Fibroblast of upper back skin (primary cell): Measurements from ENCODE around the gene LDB3.
"Not testable (repeated sequence)": the region's sequence is repeated elsewhere in the genome, so short reads cannot be mapped to it uniquely, and the experiment has no call there.

Experiments used
- DNase-seq: peaks from one replicate; pipeline ENCODE4 v3.0.0-alpha.2; 2013

LDB3 gene

GRCh38 chr10:86668297-86669165 lies at the start of gene LDB3:
TSS of gene LDB3 (plus strand) at chr10:86668511. CDS start at chr10:86668692, 181 bp downstream.
- DNase-seq: peak; percentile 58

GRCh38 chr10:86628311-86628710 lies 40.0 kb upstream of the LDB3 start:
- no peak for DNase-seq

DNA sequence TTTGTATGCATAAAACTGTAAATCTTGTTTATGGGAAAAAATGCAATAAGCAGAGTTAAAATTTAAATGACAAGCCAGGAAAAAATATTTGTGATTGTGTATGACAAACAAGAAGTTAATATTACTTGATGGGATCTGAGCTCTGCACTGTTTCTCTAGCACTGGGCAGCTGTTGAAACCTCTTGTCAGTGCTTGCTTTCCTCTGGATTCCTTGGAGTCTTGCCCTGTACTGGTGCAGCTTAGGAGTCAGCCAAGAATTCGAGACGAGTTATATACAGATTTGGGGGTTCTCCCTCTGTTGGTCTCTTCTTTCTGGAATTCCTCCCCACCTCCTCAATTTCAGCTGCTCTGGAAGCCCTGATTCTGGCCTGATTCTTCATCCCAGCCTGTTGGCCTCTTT lies 38.2 kb upstream of the LDB3 start:
- peak; percentile 36 for DNase-seq

GRCh38 chr10:86632009-86632800 lies 36.1 kb upstream of the LDB3 start:
- peak; percentile 19 for DNase-seq

- no peak for DNase-seq
These were observed 35.4 kb upstream of the LDB3 start for GRCh38 chr10:86632951-86633350.

GRCh38 chr10:86635402-86635801 lies 32.9 kb upstream of the LDB3 start:
- DNase-seq: peak; percentile 93

- no peak for DNase-seq
These were observed 32.0 kb upstream of the LDB3 start for GRCh38 chr10:86636311-86636710.

- DNase-seq: no peak
These were observed 26.3 kb upstream of the LDB3 start for GRCh38 chr10:86642021-86642420.

DNA sequence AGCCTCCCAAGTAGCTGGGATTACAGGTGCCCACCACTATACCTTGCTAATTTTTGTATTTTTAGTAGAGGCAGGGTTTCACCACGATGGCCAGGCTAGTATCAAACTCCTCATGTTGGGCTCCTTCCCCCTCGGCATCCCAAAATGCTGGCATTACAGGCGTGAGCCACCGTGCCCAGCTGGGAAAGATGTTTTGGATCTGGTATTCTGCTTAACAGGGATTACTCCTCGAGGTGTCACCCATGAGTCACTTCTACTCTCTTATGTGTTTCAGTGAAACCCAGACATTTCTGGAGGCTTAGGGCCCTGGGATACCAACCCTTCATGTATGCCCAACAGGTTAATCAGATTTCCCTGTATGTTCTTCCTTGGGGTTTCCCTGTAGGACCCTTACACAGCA lies 25.8 kb upstream of the LDB3 start:
- peak; percentile 41 for DNase-seq

GRCh38 chr10:86644152-86644793 lies 24.0 kb upstream of the LDB3 start:
- peak; percentile 64 for DNase-seq

GRCh38 chr10:86644794-86645445 lies 23.4 kb upstream of the LDB3 start:
- no peak for DNase-seq

- DNase-seq: not testable (repeated sequence)
These were observed 22.6 kb upstream of the LDB3 start for GRCh38 chr10:86645621-86646165.

- DNase-seq: no peak
These were observed 21.8 kb upstream of the LDB3 start for GRCh38 chr10:86646532-86646931.

- no peak for DNase-seq
These were observed 21.4 kb upstream of the LDB3 start for GRCh38 chr10:86646933-86647332.

DNA sequence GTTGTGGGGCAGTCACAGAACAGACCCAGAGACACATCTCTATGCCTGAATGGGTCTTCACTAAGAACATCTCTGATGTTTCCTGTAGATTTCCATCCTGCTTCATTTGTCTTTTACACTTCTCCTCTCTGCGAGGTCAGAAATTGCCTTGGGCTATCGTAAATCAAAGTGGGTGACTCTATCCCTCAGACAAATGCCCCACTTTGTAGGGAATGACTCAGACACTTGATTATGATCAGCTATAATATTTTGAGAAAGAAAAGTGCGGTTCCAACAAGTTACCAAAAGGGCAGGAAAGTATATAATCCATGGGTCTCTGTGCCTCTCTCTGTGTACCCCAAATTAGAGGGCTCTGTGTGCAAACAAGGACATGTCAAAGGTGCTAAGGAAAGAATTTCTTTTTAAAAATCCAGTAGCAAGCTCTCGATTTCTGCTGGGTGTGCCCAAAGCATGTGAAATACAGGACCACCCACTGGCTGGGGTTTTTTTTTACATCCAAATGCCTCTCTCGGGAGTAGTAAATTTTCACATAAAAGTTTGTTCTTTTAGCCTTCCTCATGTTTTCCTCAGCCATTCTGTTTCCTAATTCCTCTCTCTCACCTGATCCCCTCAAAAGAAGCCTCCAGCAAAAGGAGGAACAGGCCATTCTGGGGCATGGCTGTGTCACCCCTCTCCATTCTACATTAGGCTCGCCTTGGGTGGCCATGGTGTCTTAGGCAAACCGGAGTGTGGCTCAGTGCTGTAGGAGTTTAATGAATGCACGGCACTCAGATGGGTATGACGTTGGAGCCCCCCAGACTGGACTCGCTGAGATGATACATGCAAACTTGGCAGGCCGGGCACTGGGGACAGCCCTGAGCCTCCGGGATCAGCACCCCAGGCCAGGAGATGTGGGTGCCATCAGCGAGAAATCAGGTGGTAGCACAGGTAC lies 20.3 kb upstream of the LDB3 start:
- DNase-seq: peak; percentile 47

DNA sequence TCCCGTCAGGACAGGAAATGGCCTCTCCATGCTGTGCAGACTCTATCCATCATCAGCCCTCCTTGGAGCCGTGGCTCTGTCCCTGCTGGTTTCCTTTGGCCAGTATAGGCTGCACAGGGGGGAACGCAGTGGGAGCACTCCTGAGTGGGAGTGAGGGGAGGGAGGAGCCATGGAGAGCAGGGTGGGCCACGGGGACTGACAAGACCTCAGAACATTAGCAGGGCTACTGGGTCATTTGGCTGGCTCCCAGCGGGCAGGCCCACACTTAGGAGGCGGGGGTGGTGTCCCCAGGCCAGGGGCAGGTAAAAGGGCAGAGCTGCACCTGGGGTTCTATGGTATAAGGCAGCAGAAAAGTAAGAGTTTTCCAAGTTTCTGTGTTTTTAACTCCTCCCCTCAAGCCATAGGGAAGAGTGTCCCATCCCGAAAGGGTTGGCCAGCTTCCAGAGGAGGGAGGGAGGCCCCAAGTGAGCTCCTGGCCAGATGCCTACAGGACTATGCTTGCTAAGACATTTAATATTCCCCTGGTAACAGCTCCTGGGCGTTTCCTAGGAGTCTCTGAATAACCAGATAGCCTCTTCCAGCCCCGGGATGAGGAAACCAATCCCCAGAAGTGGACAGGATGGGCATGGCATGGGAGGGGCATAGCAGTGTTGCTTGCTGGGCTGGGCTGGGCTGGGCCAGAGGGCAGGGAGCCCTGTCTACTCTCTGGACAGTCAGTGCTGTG lies 19.4 kb upstream of the LDB3 start:
- peak; percentile 76 for DNase-seq

DNA sequence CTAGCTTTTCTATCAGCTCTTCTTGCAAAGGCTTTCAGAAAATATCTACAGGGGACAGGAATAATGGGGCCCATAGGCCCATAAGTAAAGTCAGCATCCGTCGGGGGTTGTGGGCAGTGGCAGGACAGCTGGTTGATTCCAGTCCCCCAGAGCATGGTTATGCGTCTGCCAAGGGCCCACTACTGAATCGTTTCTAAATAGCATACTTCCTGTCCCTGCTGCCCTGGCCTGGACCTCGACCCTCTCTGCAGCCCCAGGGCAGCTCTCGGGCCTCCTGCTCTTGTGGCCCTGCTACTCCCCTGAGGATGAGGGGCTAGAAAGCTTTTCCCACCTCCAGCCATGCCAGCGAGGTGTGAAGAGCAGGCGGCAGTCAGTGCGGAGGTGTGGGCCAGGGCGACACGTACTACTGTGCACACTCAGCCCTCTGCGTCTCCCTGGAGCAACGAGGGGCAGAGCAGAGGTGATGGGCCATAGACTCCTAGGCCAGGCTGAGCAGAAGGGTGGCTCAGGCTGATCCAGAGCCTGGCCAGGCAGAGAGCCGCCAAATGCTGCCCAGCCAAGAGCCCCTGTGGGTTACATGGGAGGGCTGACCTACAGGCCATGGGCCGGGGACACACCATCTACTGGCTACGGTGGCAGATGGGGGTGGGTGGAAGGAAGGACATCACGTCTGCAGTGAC lies 18.7 kb upstream of the LDB3 start:
- DNase-seq: no peak

GRCh38 chr10:86650151-86650550 lies 18.2 kb upstream of the LDB3 start:
- no peak for DNase-seq

DNA sequence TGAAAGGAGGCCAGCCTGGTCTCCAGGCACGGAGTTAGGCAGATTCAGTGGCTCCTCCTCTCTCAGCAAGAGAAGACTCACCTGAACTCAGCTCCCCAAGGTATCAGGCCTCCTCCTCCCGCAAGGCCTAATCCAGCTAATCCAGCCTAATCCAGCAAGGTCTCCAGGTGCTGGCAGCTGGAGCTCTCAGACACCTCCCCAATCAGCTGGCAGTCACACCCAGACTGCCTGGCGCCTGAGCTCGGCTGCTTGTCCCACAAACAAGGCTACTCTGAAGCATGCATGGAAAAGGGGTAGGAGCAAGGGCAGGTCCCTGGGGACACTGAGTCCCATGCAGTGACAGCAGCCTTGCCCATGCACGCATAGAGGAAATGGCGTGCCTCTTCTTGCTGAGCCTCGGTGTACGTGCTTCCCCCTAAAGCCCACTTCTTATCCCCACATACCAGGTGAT lies 17.3 kb upstream of the LDB3 start:
- no peak for DNase-seq
